ENCODE results near the gene MEN1. TPM values are rescaled to one million over a fixed set of nuclear protein-coding genes. Genes with fewer than 3 reads are reported as not detected.

Gene MEN1
- total RNA-seq, 1 donor from 2014 or later = 13.7 TPM

Other genes starting within 250 kb of the MEN1 start
- gene SLC22A12, start 219.3 kb downstream of the MEN1 start, total RNA-seq = not detected in 2 replicates
- 16.3 and 40.8 TPM in 2 replicates for gene NRXN2, start 87.4 kb downstream of the MEN1 start, total RNA-seq
- 0.62 and 2.3 TPM in 2 replicates for gene RASGRP2, start 66.4 kb downstream of the MEN1 start, total RNA-seq
- gene PYGM, start 50.6 kb downstream of the MEN1 start, total RNA-seq = 23.5 and 24.9 TPM in 2 replicates
- 97.3 and 141 TPM in 2 replicates for gene SF1, start 32.0 kb downstream of the MEN1 start, total RNA-seq
- gene MAP4K2, start 7.3 kb downstream of the MEN1 start, total RNA-seq = 7.1 and 10.8 TPM in 2 replicates
- gene CDC42BPG, start 34.1 kb upstream of the MEN1 start, total RNA-seq = 0.62 and 2.0 TPM in 2 replicates
- 58.0 and 60.4 TPM in 2 replicates for gene EHD1, start 68.1 kb upstream of the MEN1 start, total RNA-seq
- 14.1 and 20.4 TPM in 2 replicates for gene ATG2A, start 106.7 kb upstream of the MEN1 start, total RNA-seq
- 32.1 and 39.0 TPM in 2 replicates for gene PPP2R5B, start 114.1 kb upstream of the MEN1 start, total RNA-seq
- gene GPHA2, start 125.3 kb upstream of the MEN1 start, total RNA-seq = not detected in 2 replicates
- not detected in 2 replicates for gene MAJIN, start 161.6 kb upstream of the MEN1 start, total RNA-seq
- 0.21 and 1.2 TPM in 2 replicates for gene BATF2, start 186.4 kb upstream of the MEN1 start, total RNA-seq
- gene ARL2, start 203.6 kb upstream of the MEN1 start, total RNA-seq = 134 TPM in 2 replicates
- gene SNX15, start 216.9 kb upstream of the MEN1 start, total RNA-seq = 12.5 and 21.3 TPM in 2 replicates
- gene SAC3D1, start 230.7 kb upstream of the MEN1 start, total RNA-seq = 20.4 and 32.5 TPM in 2 replicates
- not detected in 2 replicates for gene NAALADL1, start 248.0 kb upstream of the MEN1 start, total RNA-seq

Measured in myocyte (in vitro differentiated cells).